ENCODE measurements around the gene MICU2. TPM values are rescaled to one million over a fixed set of nuclear protein-coding genes. Genes with fewer than 3 reads are reported as not detected.

Gene MICU2
- total and polyA plus RNA-seq, 10 of the 15 experiments (the other 5 are each of a cell fraction or from before 2014, with no cell fraction given): 17.7 to 56.6 (median 43.8) TPM

GRCh38 chr13:21603531-21604448 lies at the start of gene MICU2 (continued):
- TF ChIP-seq, protein P1, sequence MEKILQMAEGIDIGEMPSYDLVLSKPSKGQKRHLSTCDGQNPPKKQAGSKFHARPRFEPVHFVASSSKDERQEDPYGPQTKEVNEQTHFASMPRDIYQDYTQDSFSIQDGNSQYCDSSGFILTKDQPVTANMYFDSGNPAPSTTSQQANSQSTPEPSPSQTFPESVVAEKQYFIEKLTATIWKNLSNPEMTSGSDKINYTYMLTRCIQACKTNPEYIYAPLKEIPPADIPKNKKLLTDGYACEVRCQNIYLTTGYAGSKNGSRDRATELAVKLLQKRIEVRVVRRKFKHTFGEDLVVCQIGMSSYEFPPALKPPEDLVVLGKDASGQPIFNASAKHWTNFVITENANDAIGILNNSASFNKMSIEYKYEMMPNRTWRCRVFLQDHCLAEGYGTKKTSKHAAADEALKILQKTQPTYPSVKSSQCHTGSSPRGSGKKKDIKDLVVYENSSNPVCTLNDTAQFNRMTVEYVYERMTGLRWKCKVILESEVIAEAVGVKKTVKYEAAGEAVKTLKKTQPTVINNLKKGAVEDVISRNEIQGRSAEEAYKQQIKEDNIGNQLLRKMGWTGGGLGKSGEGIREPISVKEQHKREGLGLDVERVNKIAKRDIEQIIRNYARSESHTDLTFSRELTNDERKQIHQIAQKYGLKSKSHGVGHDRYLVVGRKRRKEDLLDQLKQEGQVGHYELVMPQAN (conservative IDR thresholded peaks at IDR 0.05): peak; percentile 80; the same call in 1 of the 2 replicates
- TF ChIP-seq ZNF24 (IDR thresholded peaks at IDR 0.05): 0 out of 2 replicates have a peak, but pooled peaks have one; percentile 5
- peak; percentile 17; the same call in 1 of the 2 replicates for TF ChIP-seq PKNOX1 (IDR thresholded peaks at IDR 0.05)
- TF ChIP-seq, protein P2, sequence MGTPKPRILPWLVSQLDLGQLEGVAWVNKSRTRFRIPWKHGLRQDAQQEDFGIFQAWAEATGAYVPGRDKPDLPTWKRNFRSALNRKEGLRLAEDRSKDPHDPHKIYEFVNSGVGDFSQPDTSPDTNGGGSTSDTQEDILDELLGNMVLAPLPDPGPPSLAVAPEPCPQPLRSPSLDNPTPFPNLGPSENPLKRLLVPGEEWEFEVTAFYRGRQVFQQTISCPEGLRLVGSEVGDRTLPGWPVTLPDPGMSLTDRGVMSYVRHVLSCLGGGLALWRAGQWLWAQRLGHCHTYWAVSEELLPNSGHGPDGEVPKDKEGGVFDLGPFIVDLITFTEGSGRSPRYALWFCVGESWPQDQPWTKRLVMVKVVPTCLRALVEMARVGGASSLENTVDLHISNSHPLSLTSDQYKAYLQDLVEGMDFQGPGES (IDR thresholded peaks at IDR 0.05): peak; percentile 22; the same call in 1 of the 2 replicates
- TF ChIP-seq ZSCAN29 (IDR thresholded peaks at IDR 0.05): no peak
- TF ChIP-seq ATF2 (IDR thresholded peaks at IDR 0.05; ENCODE audit: low read length): no peak
- TF ChIP-seq, protein P3, sequence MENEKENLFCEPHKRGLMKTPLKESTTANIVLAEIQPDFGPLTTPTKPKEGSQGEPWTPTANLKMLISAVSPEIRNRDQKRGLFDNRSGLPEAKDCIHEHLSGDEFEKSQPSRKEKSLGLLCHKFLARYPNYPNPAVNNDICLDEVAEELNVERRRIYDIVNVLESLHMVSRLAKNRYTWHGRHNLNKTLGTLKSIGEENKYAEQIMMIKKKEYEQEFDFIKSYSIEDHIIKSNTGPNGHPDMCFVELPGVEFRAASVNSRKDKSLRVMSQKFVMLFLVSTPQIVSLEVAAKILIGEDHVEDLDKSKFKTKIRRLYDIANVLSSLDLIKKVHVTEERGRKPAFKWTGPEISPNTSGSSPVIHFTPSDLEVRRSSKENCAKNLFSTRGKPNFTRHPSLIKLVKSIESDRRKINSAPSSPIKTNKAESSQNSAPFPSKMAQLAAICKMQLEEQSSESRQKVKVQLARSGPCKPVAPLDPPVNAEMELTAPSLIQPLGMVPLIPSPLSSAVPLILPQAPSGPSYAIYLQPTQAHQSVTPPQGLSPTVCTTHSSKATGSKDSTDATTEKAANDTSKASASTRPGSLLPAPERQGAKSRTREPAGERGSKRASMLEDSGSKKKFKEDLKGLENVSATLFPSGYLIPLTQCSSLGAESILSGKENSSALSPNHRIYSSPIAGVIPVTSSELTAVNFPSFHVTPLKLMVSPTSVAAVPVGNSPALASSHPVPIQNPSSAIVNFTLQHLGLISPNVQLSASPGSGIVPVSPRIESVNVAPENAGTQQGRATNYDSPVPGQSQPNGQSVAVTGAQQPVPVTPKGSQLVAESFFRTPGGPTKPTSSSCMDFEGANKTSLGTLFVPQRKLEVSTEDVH (IDR thresholded peaks at IDR 0.05; ENCODE audit: low read depth, partially characterized antibody): no peak
- TF ChIP-seq PAX5 (IDR thresholded peaks at IDR 0.05; ENCODE audit: borderline replicate concordance, low read depth, low read length): 0 out of 2 replicates have a peak, but pooled peaks have one; percentile 24
- TF ChIP-seq BRCA1 (IDR thresholded peaks at IDR 0.05; ENCODE audit: low read depth, low read length): peak; percentile 86
- TF ChIP-seq POLR2AphosphoS2 (IDR thresholded peaks at IDR 0.05; ENCODE audit: low read depth, low read length): peak; percentile 93
- TF ChIP-seq IKZF1 (conservative IDR thresholded peaks at IDR 0.05): peak; percentile 89
- no peak for TF ChIP-seq MYC (IDR thresholded peaks at IDR 0.05; ENCODE audit: insufficient read depth, insufficient read length, insufficient replicate concordance, low read length, severe bottlenecking)
- TF ChIP-seq ZNF217 (IDR thresholded peaks at IDR 0.05): no peak
- TF ChIP-seq, protein P4, sequence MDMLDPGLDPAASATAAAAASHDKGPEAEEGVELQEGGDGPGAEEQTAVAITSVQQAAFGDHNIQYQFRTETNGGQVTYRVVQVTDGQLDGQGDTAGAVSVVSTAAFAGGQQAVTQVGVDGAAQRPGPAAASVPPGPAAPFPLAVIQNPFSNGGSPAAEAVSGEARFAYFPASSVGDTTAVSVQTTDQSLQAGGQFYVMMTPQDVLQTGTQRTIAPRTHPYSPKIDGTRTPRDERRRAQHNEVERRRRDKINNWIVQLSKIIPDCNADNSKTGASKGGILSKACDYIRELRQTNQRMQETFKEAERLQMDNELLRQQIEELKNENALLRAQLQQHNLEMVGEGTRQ (IDR thresholded peaks at IDR 0.05; ENCODE audit: borderline replicate concordance, low read depth, low read length): no peak
- peak; percentile 77 for TF ChIP-seq RUNX3 (IDR thresholded peaks at IDR 0.05; ENCODE audit: low read length)
- TF ChIP-seq SPI1 (IDR thresholded peaks at IDR 0.05; ENCODE audit: borderline replicate concordance, insufficient read depth, low read depth, low read length): peak; percentile 60; the same call in 1 of the 2 replicates
- no peak for TF ChIP-seq MAX (IDR thresholded peaks at IDR 0.05; ENCODE audit: low read depth, low read length)
- no peak for TF ChIP-seq JUND (IDR thresholded peaks at IDR 0.05; ENCODE audit: low read depth, low read length)

All from GM12878 (cell line).